Memory B cell (primary cell): Measurements from ENCODE around the gene ENG.

ENCODE experiments used
- ATAC-seq: fragments of 150-1000 bp; cut with Tn5 transposase; 2 replicates; pipeline ENCODE4 v1.10.0; 2021; ENCODE audit warnings: low read depth, mild to moderate bottlenecking, moderate library complexity
- DNase-seq, 2 donors: peaks; one replicate each; pipeline ENCODE4 v3.0.0; 2022; ENCODE audit warnings: low spot score in 2 of 2
- H3K27ac Mint-ChIP-seq: one replicate; pipeline ENCODE4 v1.8.0; 2022; ENCODE audit warnings: mild to moderate bottlenecking, moderate library complexity, mixed read lengths
- H3K27me3 Mint-ChIP-seq: one replicate; pipeline ENCODE4 v1.8.0; 2022; ENCODE audit warnings: mixed read lengths
- H3K36me3 Mint-ChIP-seq: one replicate; pipeline ENCODE4 v1.8.0; 2022; ENCODE audit warnings: mild to moderate bottlenecking, mixed read lengths
- H3K4me1 Mint-ChIP-seq: one replicate; pipeline ENCODE4 v1.8.0; 2022; ENCODE audit warnings: mixed read lengths
- H3K4me3 Mint-ChIP-seq: one replicate; pipeline ENCODE4 v1.8.0; 2022; ENCODE audit warnings: mild to moderate bottlenecking, moderate library complexity, mixed read lengths
- H3K9me3 Mint-ChIP-seq: one replicate; pipeline ENCODE4 v1.8.0; 2022; ENCODE audit warnings: mixed read lengths

The ENG gene

DNA sequence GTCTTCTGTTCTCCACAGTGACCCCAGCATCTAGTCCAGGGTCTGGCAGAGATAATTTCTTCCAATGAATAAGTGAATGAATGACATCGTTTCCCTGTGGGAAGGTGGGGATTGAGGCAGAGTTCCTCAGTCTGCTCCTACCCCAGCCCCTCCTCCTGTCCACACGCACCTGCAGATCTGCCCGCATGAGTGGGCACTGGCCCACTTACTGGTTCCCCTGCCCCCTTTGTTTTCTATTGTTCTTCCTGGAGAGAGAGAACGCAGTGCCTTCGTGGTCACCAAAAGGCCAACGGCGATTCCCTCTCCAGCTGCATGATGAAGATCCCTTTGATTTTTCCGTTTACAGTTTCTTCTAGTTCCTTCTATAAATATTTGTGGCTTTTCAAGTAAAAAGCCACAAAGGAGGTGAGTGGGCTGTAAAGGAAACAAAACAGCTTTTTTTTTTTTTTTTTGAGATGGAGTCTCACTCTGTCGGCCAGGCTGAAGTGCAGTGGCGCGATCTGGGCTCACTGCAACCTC, 57.5 kb downstream of the ENG start:
- Mint-ChIP-seq H3K27ac (peak overlapping the region; percentile 30), H3K36me3 (peaks cover 2% of the 10 kb centered on the region), H3K4me3 (peak overlapping the region; percentile 66), H3K9me3 (no peaks in the 10 kb centered on the region), H3K27me3 (no peaks in the 10 kb centered on the region), H3K4me1 (peaks cover 22% of the 10 kb centered on the region)
- ATAC-seq (peak; percentile 50), DNase-seq (no peak)

DNA sequence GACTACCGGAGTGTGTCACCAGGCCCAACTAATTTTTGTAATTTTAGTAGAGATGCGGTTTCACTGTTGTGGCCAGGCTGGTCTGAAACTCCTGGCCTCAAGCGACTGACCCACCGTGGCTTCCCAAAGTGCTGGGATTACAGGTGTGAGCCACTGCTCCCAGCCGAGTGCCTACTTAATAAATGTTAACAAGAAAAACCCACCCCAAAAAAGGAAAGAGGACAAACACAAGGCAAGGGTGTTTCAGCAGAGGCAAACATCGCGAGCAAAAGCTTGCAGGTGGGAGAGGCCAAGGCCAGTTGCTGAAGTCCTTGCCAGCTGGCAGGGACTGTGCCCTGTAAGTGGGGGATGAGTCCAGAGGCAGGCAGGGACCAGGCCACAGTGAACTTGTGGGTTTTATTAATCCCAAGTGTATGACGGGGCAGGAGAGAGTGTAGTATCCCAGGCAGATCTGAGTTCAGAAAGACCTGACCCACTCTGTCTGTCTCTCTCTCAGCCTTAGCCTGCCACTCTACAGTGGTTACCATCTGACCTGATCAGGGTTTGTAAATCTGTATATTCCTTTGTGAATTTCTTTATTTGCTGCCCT, 58.1 kb downstream of the ENG start:
- H3K36me3 Mint-ChIP-seq, result peaks cover 2% of the 10 kb centered on the region
- H3K4me3 Mint-ChIP-seq, result peak overlapping the region; percentile 66
- peaks cover 20% of the 10 kb centered on the region for H3K4me1 Mint-ChIP-seq
- H3K27ac Mint-ChIP-seq, result peak overlapping the region; percentile 30
- no peaks in the 10 kb centered on the region for H3K27me3 Mint-ChIP-seq
- ATAC-seq (peak; percentile 31), DNase-seq (no peak)
- no peaks in the 10 kb centered on the region for H3K9me3 Mint-ChIP-seq

DNA sequence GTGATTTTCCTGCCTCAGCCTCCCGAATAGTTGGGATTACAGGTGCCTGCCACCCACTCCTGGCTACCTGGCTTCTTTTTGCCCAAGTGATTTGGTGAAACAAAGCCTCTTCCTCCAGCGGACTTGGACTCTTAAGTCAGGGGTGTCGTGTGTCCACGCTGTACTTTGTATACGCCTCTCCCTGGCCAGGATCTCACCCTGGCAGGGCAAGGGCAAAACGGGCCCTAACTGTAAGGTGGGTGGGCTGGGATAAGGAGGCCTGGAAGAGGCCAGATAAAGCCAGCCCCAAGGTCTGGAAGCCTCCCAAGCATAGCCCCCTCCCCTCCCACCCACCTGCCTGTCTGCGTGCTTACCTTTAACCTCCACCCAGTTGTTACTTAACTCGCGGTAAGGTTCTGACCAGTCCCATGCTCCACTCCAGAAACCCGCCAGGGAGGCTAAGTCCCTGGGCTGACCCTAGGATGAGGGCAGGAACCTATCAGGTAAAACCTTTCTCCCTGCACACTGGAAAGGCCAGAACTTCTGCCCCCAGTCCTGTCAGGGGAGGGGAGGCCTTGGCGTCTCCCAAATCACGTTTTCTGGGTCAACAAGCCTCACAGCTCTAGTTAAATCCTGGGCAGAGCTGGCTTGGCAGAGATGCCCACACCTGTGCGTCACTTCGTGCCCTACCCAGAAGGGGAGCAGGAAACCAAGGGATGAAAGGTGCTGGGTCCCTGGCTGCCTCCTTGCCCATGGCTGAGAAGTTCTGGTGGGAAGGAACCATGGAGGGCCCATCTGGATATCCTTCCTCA, 60.3 kb downstream of the ENG start:
- ATAC-seq (no peak), DNase-seq (no peak)
- no peak overlapping the region for H3K4me3 Mint-ChIP-seq
- H3K9me3 Mint-ChIP-seq, result no peaks in the 10 kb centered on the region
- H3K27me3 Mint-ChIP-seq, result no peaks in the 10 kb centered on the region
- peaks cover 12% of the 10 kb centered on the region for H3K36me3 Mint-ChIP-seq
- no peak overlapping the region for H3K27ac Mint-ChIP-seq
- H3K4me1 Mint-ChIP-seq, result peaks cover 24% of the 10 kb centered on the region

DNA sequence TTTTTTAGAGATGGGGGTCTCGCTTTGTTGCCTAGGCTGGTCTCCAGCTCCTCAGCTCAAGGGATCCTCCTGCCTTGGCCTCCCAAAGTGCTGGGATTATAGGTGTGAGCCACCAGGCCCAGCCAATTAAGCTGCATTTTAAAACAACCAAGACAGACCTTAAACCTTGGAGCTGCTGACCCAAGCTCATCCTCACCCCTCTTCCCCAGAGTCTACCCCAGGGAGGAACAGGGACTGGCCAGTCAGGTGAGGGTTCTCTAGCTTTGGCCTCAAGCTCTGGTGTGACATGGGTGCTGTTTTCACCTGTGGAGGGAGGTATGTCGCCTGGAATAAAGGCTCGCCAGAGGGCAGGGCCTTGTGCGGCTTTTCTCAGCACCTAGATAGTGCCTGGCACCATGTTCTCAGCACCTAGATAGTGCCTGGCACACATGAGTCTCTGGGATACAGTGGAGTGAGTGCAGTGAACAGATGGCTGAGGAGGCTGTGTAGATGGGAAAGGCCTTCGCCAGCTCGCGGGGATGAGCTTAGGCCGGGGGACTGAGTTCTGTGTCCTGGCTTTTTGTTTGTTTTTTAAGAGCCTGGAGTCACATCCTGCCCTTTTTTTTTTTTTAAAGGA, 61.3 kb downstream of the ENG start:
- peaks cover 25% of the 10 kb centered on the region for H3K4me1 Mint-ChIP-seq
- DNase-seq, result no peak
- H3K27ac Mint-ChIP-seq, result peak overlapping the region; percentile 4
- H3K4me3 Mint-ChIP-seq, result no peak overlapping the region
- H3K36me3 Mint-ChIP-seq, result peaks cover 18% of the 10 kb centered on the region
- no peaks in the 10 kb centered on the region for H3K9me3 Mint-ChIP-seq
- ATAC-seq, result no peak
- no peaks in the 10 kb centered on the region for H3K27me3 Mint-ChIP-seq

DNA sequence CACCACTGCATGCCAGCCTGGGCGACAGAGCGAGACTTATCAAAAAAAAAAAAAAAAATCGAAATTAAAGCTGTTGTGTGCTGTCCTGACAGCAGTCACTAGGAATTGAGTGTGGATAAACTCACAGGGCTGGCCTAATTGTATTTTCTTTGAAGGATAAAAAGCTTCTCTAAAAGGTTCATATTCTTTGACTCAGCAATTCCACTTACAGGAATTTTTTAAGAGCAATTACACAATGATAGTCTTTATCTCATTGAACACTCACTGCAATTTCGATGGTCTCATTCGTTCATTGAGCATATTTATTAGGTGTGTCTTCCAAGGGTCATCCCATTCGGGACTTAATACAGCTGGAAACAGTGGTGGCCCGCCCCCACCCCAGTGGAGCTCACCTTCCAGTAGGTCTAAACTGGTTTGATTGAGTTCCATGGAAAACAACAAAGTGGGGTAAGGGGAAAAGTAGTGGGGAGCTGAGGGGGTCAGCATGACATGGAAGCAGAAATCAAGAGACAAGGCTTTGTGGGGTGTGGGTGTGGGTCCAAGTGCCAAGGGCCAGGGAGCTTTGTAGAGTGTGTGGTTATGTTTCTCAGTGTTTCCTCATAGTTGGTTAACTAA, 61.9 kb downstream of the ENG start:
- Mint-ChIP-seq H3K36me3 (peaks cover 23% of the 10 kb centered on the region), H3K9me3 (no peaks in the 10 kb centered on the region), H3K4me1 (peaks cover 22% of the 10 kb centered on the region), H3K27me3 (no peaks in the 10 kb centered on the region), H3K27ac (peak overlapping the region; percentile 4), H3K4me3 (no peak overlapping the region)
- DNase-seq (no peak), ATAC-seq (no peak)

DNA sequence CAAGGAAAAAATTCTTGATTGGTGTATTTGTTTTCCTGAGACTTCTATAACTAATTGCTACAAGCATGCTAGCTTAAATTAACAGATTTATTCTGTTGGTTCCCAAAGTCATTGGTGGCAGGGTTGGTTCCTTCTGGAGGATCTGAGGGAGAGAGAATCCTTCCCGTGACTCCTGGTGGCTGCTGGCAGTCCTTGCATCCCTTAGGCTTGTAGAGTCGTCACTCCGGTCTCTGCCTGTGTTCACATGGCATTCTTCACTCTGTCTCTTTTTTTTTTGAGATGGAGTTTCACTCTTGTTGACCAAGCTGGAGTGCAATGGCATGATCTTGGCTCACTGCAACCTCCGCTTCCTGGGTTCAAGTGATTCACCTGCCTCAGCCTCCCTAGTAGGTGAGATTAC, 63.4 kb downstream of the ENG start:
- peaks cover 26% of the 10 kb centered on the region for H3K36me3 Mint-ChIP-seq
- H3K9me3 Mint-ChIP-seq, result no peaks in the 10 kb centered on the region

DNA sequence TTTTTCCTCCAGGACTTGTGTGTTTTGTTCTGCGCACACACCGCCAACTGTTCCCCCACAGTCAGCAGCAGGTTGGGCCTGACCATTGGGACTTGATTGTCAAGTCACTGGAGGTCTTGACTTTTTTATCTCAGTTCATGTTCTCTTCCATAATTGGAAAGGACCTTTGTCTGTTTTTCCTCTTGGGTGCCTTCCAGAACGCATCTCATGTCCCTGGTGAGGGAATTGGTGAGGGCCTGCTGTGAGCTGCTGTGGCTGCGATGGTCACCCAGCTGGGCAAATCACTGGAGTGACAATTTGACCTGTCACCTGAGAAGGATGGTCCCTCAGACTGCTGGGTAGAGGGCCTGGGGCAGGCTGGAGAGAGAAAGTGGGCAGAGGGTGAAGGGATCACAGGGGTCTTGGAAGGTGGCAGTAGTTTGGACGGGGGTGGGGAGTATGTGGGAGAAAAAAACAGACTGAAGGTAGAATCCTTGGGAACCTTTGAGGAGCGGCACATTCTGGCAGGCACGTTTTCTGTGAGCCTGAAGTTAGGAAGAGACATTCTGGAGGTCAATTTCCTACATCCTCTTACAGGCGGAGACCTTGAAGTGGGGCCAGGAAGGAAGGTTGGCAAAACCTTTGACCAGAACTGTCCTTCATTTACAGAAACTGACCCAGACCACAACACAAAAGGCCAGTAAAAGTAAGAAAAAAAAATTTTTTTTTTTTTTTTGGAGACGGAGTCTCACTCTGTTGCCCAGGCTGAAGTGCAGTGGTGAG, 64.2 kb downstream of the ENG start:
- Mint-ChIP-seq H3K36me3 (peaks cover 26% of the 10 kb centered on the region), H3K4me1 (peaks cover 14% of the 10 kb centered on the region), H3K27ac (peak overlapping the region; percentile 66), H3K9me3 (no peaks in the 10 kb centered on the region), H3K4me3 (no peak overlapping the region), H3K27me3 (no peaks in the 10 kb centered on the region)
- DNase-seq (no peak), ATAC-seq (no peak)

More for the DNA sequence above, 63.4 kb downstream of the ENG start:
- H3K27ac Mint-ChIP-seq, result no peak overlapping the region
- ATAC-seq (no peak), DNase-seq (no peak)
- H3K4me3 Mint-ChIP-seq, result no peak overlapping the region
- H3K27me3 Mint-ChIP-seq, result no peaks in the 10 kb centered on the region
- peaks cover 15% of the 10 kb centered on the region for H3K4me1 Mint-ChIP-seq

DNA sequence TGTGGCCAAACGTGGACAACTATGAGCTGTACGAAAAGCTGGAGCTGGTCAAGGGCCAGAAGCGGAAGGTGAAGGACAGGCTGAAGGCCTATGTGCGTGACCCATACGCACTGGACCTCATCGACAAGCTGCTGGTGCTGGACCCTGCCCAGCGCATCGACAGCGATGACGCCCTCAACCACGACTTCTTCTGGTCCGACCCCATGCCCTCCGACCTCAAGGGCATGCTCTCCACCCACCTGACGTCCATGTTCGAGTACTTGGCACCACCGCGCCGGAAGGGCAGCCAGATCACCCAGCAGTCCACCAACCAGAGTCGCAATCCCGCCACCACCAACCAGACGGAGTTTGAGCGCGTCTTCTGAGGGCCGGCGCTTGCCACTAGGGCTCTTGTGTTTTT, 65.3 kb downstream of the ENG start:
- Mint-ChIP-seq H3K4me3 (no peak overlapping the region), H3K36me3 (peaks cover 26% of the 10 kb centered on the region)
- no peak for ATAC-seq

DNA sequence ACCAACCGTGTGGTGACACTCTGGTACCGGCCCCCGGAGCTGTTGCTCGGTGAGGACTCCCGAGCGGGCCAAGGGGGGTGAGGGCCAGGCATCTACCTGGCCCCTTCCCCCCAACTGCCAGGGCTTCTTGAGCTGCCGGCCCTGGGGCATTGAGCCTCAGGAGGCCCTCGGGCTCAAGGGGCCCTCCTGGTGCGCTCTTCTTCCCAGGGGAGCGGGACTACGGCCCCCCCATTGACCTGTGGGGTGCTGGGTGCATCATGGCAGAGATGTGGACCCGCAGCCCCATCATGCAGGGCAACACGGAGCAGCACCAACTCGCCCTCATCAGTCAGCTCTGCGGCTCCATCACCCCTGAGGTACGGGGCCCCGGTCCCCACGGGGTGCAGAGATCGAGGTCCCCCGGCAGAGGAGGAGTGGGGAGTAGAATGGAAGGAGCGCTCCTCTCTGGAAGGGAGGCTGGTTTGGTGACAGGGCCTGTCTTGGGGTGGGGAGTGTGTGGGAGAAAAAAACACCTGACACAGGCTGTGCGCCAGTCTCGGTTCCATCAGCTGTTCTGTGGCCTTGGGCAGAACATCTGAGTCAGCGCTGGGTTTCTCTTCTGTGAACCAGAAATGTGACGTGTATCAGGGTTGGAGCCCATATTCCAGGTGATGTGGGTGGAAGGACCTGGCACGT, 66.0 kb downstream of the ENG start:
- ATAC-seq, result no peak
- H3K27me3 Mint-ChIP-seq, result no peaks in the 10 kb centered on the region
- no peak for DNase-seq
- no peaks in the 10 kb centered on the region for H3K9me3 Mint-ChIP-seq
- no peak overlapping the region for H3K27ac Mint-ChIP-seq
- peaks cover 27% of the 10 kb centered on the region for H3K4me1 Mint-ChIP-seq
- peaks cover 26% of the 10 kb centered on the region for H3K36me3 Mint-ChIP-seq
- no peak overlapping the region for H3K4me3 Mint-ChIP-seq

More for the DNA sequence above, 65.3 kb downstream of the ENG start:
- Mint-ChIP-seq H3K27ac (no peak overlapping the region), H3K9me3 (no peaks in the 10 kb centered on the region), H3K27me3 (no peaks in the 10 kb centered on the region), H3K4me1 (peaks cover 22% of the 10 kb centered on the region)
- DNase-seq, result no peak

DNA sequence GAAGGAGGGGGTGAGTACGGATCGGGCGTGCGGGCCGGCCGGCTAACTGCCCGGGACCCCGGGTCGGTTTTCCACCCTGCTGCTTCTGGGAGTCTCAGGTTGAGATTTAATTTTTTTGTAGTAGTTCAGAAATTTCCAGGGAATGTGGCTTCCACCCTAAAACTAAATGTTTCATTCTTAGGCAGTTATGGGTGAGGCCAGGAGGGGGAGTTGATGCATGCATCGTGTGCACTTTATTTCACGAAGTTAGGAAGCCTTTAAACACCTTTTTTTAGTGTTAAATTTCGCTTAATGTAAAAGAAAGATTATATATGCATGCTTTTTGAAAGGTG, 67.7 kb downstream of the ENG start:
- no peak for ATAC-seq
- H3K36me3 Mint-ChIP-seq, result peaks cover 24% of the 10 kb centered on the region
- H3K4me3 Mint-ChIP-seq, result peak overlapping the region; percentile 89
- H3K27ac Mint-ChIP-seq, result peak overlapping the region; percentile 55
- DNase-seq, result no peak
- no peaks in the 10 kb centered on the region for H3K27me3 Mint-ChIP-seq
- H3K9me3 Mint-ChIP-seq, result no peaks in the 10 kb centered on the region
- peaks cover 32% of the 10 kb centered on the region for H3K4me1 Mint-ChIP-seq

DNA sequence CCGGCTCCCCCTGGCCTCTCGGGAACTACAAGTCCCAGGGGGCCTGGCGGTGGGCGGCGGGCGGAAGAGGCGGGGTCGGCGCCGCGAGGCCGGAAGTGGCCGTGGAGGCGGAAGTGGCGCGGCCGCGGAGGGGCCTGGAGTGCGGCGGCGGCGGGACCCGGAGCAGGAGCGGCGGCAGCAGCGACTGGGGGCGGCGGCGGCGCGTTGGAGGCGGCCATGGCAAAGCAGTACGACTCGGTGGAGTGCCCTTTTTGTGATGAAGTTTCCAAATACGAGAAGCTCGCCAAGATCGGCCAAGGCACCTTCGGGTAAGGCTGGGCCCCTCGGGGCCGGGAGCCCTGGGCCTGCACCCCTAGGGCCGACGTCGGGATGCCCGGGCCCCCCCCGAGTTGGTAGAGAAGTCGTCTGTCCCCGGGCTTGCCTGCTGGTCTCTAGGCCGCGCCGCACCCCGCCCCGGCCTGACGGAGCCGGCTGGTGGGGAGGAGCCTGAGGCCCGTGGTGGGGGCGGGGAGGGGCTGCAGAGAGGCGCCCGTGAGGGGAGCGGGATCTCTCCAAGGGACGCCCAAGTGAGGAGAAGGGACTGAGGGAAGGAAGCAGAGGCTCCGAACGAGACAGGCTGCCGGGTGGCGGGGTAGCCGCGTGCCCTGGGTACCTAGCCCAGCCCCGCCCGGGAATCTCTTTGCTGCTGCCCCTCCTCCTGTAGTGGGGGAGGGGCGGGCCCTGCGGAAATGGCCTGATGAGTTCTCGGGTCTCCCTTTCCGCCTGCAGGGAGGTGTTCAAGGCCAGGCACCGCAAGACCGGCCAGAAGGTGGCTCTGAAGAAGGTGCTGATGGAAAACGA, 68.3 kb downstream of the ENG start, which contains the start of gene CDK9:
TSS of gene CDK9 (plus strand) at position 102 of the 840 bp plus-strand sequence. CDS start at position 217, 115 bp downstream.
- no peaks in the 10 kb centered on the region for H3K27me3 Mint-ChIP-seq
- H3K27ac Mint-ChIP-seq, result peak within 1 kb of the TSS; percentile 96
- ATAC-seq (peak; percentile 72), DNase-seq (peak; percentile 96 to 98)
- H3K4me3 Mint-ChIP-seq, result peak within 1 kb of the TSS; percentile 89
- no peaks in the 10 kb centered on the region for H3K9me3 Mint-ChIP-seq
- peaks cover 34% of the 10 kb centered on the region for H3K4me1 Mint-ChIP-seq
- H3K36me3 Mint-ChIP-seq, result peaks cover 23% of the 10 kb centered on the region
